Karpas-422 (cell line): ENCODE results near the gene RPS26. TPM values are rescaled to one million over a fixed set of nuclear protein-coding genes. Genes with fewer than 3 reads are reported as not detected.
"Not testable (repeated sequence)": the region's sequence is repeated elsewhere in the genome, so short reads cannot be mapped to it uniquely, and the experiment has no call there.

Experiments used
- DNase-seq: peaks from one replicate; pipeline ENCODE4 v3.0.0-alpha.2; 2015
- H2AFZ ChIP-seq: fragments of 200-600 bp; sonication (generic); 2 replicates; pipeline ENCODE4 v1.6.1; 2014; ENCODE audit warnings: antibody characterized with exemption, low read length, mixed read lengths
- H3K27ac ChIP-seq: fragments of 200-600 bp; sonication (generic); 2 replicates; pipeline ENCODE4 v1.5.1; 2014; ENCODE audit warnings: mild to moderate bottlenecking, low read length, moderate library complexity
- H3K27me3 ChIP-seq: fragments of 200-600 bp; sonication (generic); 2 replicates; pipeline ENCODE4 v1.6.1; 2014; ENCODE audit warnings: low read length, mixed read lengths
- H3K36me3 ChIP-seq: fragments of 200-600 bp; sonication (generic); 2 replicates; pipeline ENCODE4 v1.6.1; 2014; ENCODE audit warnings: low read length, mixed read lengths; ENCODE audit not compliant: insufficient read depth
- H3K4me1 ChIP-seq: fragments of 200-600 bp; sonication (generic); 2 replicates; pipeline ENCODE4 v1.6.1; 2014; ENCODE audit warnings: mild to moderate bottlenecking, low read length, mixed read lengths
- H3K4me2 ChIP-seq: fragments of 200-600 bp; sonication (generic); 2 replicates; pipeline ENCODE4 v1.6.1; 2014; ENCODE audit warnings: low read length, low read depth, mild to moderate bottlenecking; ENCODE audit not compliant: poor library complexity, severe bottlenecking
- H3K4me3 ChIP-seq: fragments of 200-600 bp; sonication (generic); 2 replicates; pipeline ENCODE4 v1.5.1; 2014; ENCODE audit warnings: mild to moderate bottlenecking, antibody characterized with exemption, low read length, mixed read lengths
- H3K79me2 ChIP-seq: fragments of 200-600 bp; sonication (generic); 2 replicates; pipeline ENCODE4 v1.6.1; 2014; ENCODE audit warnings: mild to moderate bottlenecking, low read length, mixed read lengths
- H3K9ac ChIP-seq: fragments of 200-600 bp; sonication (generic); 2 replicates; pipeline ENCODE4 v1.6.0; 2014; ENCODE audit warnings: low read length
- H3K9me2 ChIP-seq: fragments of 200-600 bp; sonication (generic), shearing (Covaris generic); replicated peaks from 2 replicates; pipeline ENCODE4 v1.6.0; 2014; ENCODE audit warnings: mild to moderate bottlenecking, low read length, moderate library complexity; ENCODE audit not compliant: insufficient read depth
- H3K9me3 ChIP-seq: fragments of 300-700, 200-600 bp; sonication (generic); 2 replicates; pipeline ENCODE4 v1.6.1; 2014; ENCODE audit warnings: low read length, mixed read lengths
- H4K20me1 ChIP-seq: fragments of 200-600 bp; sonication (generic); 2 replicates; pipeline ENCODE4 v1.6.1; 2014; ENCODE audit warnings: mild to moderate bottlenecking, antibody characterized with exemption, low read length, low read depth; ENCODE audit not compliant: insufficient read depth
- total RNA-seq: library from RNA; depleted of rRNA; stranded (reverse); fragments of >200 nt; shearing (Covaris generic); gene quantifications from 2 replicates; pipeline ENCODE4 v1.2.3, GENCODE V29; 2014; ENCODE audit warnings: low replicate concordance

The RPS26 gene
- total RNA-seq, 1 experiment from 2014 or later: 1,471 TPM

DNA sequence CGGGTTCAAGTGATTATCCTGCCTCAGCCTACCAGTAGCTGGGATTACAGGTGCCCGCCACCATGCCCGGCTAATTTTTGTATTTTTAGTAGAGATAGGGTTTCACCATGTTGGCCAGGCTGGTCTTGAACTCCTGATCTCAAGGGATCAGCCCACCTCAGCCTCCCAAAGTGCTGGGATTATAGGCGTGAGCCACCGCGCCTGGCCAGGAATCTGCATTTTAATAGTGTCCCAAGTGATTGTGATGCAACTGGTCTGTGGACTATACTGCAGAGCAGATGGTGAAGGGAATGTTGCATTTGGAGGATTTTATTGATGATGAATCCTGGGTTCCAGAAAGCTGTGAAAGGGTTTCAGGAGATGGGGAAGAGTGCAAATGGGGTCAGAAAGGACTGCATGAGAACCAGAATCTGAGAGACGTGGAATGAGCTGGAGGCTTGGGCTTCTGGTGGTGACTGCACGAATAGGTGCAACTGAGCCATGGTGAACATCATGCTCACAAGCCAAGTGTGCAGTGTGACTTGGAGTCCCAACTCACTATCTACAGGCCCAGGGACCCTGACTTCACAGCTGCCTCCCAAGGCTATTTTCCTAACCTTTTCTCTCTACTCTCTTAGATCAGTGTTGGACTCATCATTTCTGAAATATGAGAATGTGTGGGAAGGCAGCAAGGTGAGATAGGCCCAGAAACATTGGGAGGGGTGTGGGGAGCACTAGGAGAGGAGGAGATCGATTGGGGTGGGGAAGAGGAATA is 4.5 kb downstream of the RPS26 start:
- no peaks in the 10 kb centered on the region for H3K9me2 ChIP-seq
- peaks cover 22% of the 10 kb centered on the region for H3K4me1 ChIP-seq
- H2AFZ ChIP-seq: no peak overlapping the region
- H3K27me3 ChIP-seq: no peaks in the 10 kb centered on the region
- H4K20me1 ChIP-seq: peaks cover 15% of the 10 kb centered on the region
- peaks cover 19% of the 10 kb centered on the region for H3K79me2 ChIP-seq
- H3K9ac ChIP-seq: no peak overlapping the region
- H3K4me2 ChIP-seq: no peak overlapping the region
- peak overlapping the region; percentile 17; the same call in 1 of the 2 replicates for H3K27ac ChIP-seq
- no peaks in the 10 kb centered on the region for H3K9me3 ChIP-seq
- DNase-seq: peak; percentile 72
- peaks cover 23% of the 10 kb centered on the region for H3K36me3 ChIP-seq
- H3K4me3 ChIP-seq: no peak overlapping the region

DNA sequence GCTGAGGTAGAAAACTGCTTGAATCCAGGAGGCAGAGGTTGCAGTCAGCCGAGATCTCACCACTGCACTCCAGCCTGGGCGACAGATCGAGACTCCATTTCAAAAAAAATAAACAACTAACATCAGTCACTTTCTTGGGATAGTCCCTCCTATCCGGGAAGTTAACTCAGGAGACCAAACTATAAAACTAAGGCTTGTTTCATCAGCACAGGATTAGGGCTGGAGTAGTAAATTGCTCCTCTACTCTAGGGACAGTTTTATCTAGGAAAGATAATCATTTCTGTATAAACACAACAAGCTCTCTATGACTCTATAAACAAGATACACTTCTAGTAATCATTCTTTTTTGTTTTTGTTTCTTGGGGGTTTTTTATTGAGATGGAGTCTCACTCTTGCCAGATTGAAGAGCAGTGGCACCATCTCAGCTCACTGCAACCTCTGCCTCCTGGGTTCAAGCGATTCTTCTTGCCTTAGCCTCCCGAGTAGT is 11.7 kb downstream of the RPS26 start:
- Histone ChIP-seq H3K4me2 (no peak overlapping the region), H3K27me3 (no peaks in the 10 kb centered on the region), H3K4me3 (no peak overlapping the region), H3K79me2 (no peaks in the 10 kb centered on the region), H3K9me2 (no peaks in the 10 kb centered on the region), H3K27ac (no peak overlapping the region), H4K20me1 (no peaks in the 10 kb centered on the region), H3K4me1 (no peaks in the 10 kb centered on the region), H2AFZ (no peak overlapping the region), H3K36me3 (no peaks in the 10 kb centered on the region), H3K9me3 (no peaks in the 10 kb centered on the region), H3K9ac (no peak overlapping the region)
- DNase-seq: no peak

DNA sequence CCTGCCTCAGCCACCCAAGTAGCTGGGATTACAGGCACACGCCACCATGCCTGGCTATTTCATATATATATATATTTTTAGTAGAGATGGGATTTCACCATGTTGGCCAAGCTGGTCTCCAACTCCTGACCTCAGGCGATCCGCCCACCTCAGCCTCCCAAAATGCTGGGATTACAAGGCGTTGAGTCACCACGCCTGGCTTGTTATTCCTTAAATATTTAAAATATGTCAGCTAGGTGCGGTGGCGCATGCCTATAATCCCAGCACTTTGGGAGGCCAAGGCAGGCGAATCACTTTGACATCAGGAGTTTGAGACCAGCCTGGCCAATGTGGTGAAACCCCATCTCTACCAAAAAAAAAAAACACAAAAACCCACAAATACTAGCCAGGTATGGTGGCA is 18.2 kb downstream of the RPS26 start:
- not testable (repeated sequence) for H3K27ac ChIP-seq, H3K9ac ChIP-seq, H3K4me3 ChIP-seq, H3K4me1 ChIP-seq, H3K36me3 ChIP-seq, H3K27me3 ChIP-seq, H4K20me1 ChIP-seq, H3K9me3 ChIP-seq, H3K4me2 ChIP-seq, H2AFZ ChIP-seq, DNase-seq, H3K9me2 ChIP-seq, H3K79me2 ChIP-seq

DNA sequence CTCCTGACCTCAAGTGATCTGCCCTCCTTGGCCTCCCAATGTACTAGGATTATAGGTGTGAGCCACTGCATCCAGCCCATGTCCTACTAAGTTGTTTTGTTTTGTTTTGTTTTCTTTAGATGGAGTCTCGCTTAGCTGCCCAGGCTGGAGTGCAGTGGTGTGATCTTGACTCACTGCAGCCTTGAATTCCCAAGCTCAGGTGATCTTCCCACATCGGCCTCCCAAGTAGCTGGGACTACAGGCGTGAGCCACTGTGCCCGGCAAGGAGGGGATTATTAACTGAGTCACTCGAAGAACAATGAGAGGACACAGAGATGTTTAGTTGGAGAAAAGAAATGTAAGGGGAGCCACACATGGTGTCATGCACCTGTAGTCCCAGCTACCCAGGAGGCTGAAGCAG is 20.3 kb downstream of the RPS26 start:
- Histone ChIP-seq H3K36me3 (no peaks in the 10 kb centered on the region), H3K4me3 (no peak overlapping the region), H2AFZ (no peak overlapping the region), H3K9ac (no peak overlapping the region), H3K79me2 (no peaks in the 10 kb centered on the region), H3K4me1 (no peaks in the 10 kb centered on the region), H3K9me3 (no peaks in the 10 kb centered on the region), H3K4me2 (no peak overlapping the region), H3K9me2 (no peaks in the 10 kb centered on the region), H3K27me3 (no peaks in the 10 kb centered on the region), H3K27ac (no peak overlapping the region), H4K20me1 (no peaks in the 10 kb centered on the region)
- DNase-seq: no peak

DNA sequence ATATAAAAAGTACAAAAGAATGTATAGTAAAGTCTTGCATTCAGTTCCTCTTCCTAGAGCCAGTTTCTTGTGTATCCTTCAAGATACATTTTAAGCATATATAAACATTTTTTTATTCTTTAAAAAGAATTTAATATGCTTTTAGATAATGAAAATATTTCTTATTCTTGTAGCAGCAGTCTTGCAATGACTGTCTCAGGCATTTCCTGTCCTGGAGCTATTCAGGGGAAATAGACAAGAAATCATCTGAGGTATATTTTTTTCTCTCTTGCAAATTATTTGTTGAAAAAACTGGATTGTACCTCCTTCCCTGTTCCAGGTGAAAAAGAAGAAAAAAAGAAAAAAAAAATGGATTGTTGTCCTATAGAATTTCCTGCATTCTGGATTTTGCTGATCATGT is 21.3 kb downstream of the RPS26 start:
- no peaks in the 10 kb centered on the region for H3K79me2 ChIP-seq
- no peaks in the 10 kb centered on the region for H3K27me3 ChIP-seq
- no peaks in the 10 kb centered on the region for H3K9me3 ChIP-seq
- no peaks in the 10 kb centered on the region for H3K36me3 ChIP-seq
- no peak for DNase-seq
- no peaks in the 10 kb centered on the region for H3K9me2 ChIP-seq
- no peak overlapping the region for H2AFZ ChIP-seq
- H3K4me1 ChIP-seq: no peaks in the 10 kb centered on the region
- no peaks in the 10 kb centered on the region for H4K20me1 ChIP-seq
- H3K4me2 ChIP-seq: no peak overlapping the region
- H3K9ac ChIP-seq: no peak overlapping the region
- H3K27ac ChIP-seq: no peak overlapping the region
- no peak overlapping the region for H3K4me3 ChIP-seq

DNA sequence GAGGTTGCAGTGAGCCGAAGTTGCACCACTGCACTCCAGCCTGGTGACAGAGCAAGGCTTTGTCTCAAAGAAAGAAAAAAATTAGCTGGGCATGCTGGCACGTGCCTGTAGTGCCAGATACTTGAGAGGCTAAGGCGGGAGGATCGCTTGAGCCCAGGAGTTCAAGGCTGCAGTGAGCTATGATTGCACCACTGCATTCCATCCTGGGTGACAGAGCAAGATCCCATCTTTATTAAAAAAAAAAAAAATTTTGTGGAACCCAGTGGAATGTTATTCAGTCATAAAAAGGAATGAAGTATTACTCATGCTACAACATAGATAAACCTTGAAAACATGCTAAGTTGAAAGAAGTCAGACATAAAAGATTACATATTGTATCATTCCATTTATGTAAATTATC is 29.9 kb downstream of the RPS26 start:
- Histone ChIP-seq H3K36me3 (no peaks in the 10 kb centered on the region), H4K20me1 (no peaks in the 10 kb centered on the region), H3K9ac (no peak overlapping the region), H3K4me1 (no peaks in the 10 kb centered on the region), H3K27ac (no peak overlapping the region), H3K27me3 (no peaks in the 10 kb centered on the region), H3K4me2 (no peak overlapping the region), H3K4me3 (no peak overlapping the region), H2AFZ (no peak overlapping the region), H3K9me2 (no peaks in the 10 kb centered on the region), H3K79me2 (no peaks in the 10 kb centered on the region), H3K9me3 (no peaks in the 10 kb centered on the region)
- no peak for DNase-seq

DNA sequence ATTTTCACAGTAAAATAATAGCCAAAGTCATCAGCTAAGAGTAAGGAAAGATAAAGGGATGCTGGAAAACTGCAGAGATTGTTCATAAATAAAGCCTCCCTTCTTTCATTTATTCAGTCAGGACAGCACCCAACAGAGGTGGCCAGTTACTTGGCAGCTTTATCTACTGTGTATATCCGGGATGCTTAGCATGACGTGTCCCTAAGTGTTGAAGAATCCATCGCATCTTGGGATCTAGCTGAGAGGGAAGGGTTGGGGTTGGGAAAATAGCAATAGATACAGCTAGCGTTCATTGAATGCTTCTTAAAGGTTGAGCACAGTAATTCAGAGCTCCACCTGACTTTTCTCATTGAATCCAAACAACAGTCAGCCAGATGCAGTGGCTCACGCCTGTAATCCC is 32.7 kb downstream of the RPS26 start:
- no peak for DNase-seq
- Histone ChIP-seq H3K4me3 (no peak overlapping the region), H3K79me2 (no peaks in the 10 kb centered on the region), H3K4me2 (no peak overlapping the region), H3K9me3 (no peaks in the 10 kb centered on the region), H3K27ac (no peak overlapping the region), H3K9me2 (no peaks in the 10 kb centered on the region), H2AFZ (no peak overlapping the region), H3K36me3 (no peaks in the 10 kb centered on the region), H3K27me3 (no peaks in the 10 kb centered on the region), H4K20me1 (no peaks in the 10 kb centered on the region), H3K4me1 (peaks cover 4% of the 10 kb centered on the region), H3K9ac (no peak overlapping the region)

DNA sequence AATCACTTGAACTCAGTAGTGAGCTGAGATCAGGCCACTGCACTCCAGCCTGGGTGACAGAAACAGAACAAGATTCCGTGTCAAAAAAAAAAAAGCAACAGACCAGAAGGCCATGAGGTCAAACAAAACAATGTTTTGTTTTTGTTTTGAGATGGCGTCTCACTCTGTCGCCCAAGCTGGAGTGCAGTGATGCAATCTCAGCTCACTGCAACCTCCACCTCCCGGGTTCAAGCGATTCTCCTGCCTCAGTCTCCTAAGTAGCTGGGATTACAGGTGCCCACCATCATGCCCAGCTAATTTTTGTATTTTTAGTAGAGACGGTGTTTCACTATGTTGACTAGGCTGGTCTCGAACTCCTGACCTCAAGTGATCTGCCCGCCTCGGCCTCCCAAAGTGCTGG is 36.2 kb downstream of the RPS26 start:
- H3K9me3 ChIP-seq, H2AFZ ChIP-seq, H4K20me1 ChIP-seq, H3K79me2 ChIP-seq, H3K36me3 ChIP-seq, H3K9ac ChIP-seq, H3K27me3 ChIP-seq, H3K27ac ChIP-seq, H3K4me3 ChIP-seq, H3K4me2 ChIP-seq, H3K9me2 ChIP-seq, DNase-seq: not testable (repeated sequence)
- peaks cover 15% of the 10 kb centered on the region for H3K4me1 ChIP-seq
